HK-2 (cell line): Measurements from ENCODE around the gene PDE2A.

Source experiments
- DNase-seq: peaks from one replicate; pipeline ENCODE4 v3.0.0-alpha.2; 2018; ENCODE audit not compliant: unreplicated experiment

PDE2A gene

GRCh38 chr11:72658989-72659640 is 15.1 kb downstream of the PDE2A start:
- DNase-seq: no peak

GRCh38 chr11:72657411-72658100 is 16.7 kb downstream of the PDE2A start:
- DNase-seq: no peak

- DNase-seq: no peak
These were observed 18.2 kb downstream of the PDE2A start for GRCh38 chr11:72655896-72656464.

- DNase-seq: no peak
These were observed 19.2 kb downstream of the PDE2A start for GRCh38 chr11:72655014-72655413.

- DNase-seq: no peak
These were observed 20.6 kb downstream of the PDE2A start for GRCh38 chr11:72653649-72654048.

- no peak for DNase-seq
These were observed 21.2 kb downstream of the PDE2A start for GRCh38 chr11:72652873-72653630.

GRCh38 chr11:72652133-72652532 is 22.1 kb downstream of the PDE2A start:
- no peak for DNase-seq

GRCh38 chr11:72649215-72649976 is 24.8 kb downstream of the PDE2A start:
- DNase-seq: no peak

GRCh38 chr11:72648384-72649136 is 25.7 kb downstream of the PDE2A start:
- no peak for DNase-seq

GRCh38 chr11:72647882-72648281 is 26.3 kb downstream of the PDE2A start:
- no peak for DNase-seq

- no peak for DNase-seq
These were observed 27.8 kb downstream of the PDE2A start for GRCh38 chr11:72646472-72646871.

GRCh38 chr11:72646024-72646423 is 28.2 kb downstream of the PDE2A start:
- DNase-seq: no peak

- peak; percentile 76 for DNase-seq
These were observed 30.7 kb downstream of the PDE2A start for GRCh38 chr11:72643547-72643946.

GRCh38 chr11:72642884-72643522 is 31.2 kb downstream of the PDE2A start:
- peak; percentile 70 for DNase-seq

GRCh38 chr11:72642043-72642883 is 32.0 kb downstream of the PDE2A start:
- DNase-seq: peak; percentile 42

- no peak for DNase-seq
These were observed 32.6 kb downstream of the PDE2A start for GRCh38 chr11:72641522-72642042.

GRCh38 chr11:72639502-72640375 is 34.5 kb downstream of the PDE2A start:
- DNase-seq: no peak

GRCh38 chr11:72637926-72638325 is 36.3 kb downstream of the PDE2A start:
- DNase-seq: no peak
